Esophagus (tissue), 2 donors: ENCODE measurements around the gene SYT12. TPM values are rescaled to one million over a fixed set of nuclear protein-coding genes. Genes with fewer than 3 reads are reported as not detected.
"Not testable (repeated sequence)": the region's sequence is repeated elsewhere in the genome, so short reads cannot be mapped to it uniquely, and the experiment has no call there.

Source experiments
- H3K27ac ChIP-seq, 2 donors: one replicate each; pipeline ENCODE4 v1.5.1; 2013; ENCODE audit warnings: low read depth in 2 of 2, mild to moderate bottlenecking in 2 of 2, inconsistent platforms in 1 of 2, low read length in 1 of 2, moderate library complexity in 1 of 2
- H3K27me3 ChIP-seq, 2 donors: one replicate each; pipeline ENCODE4 v1.6.1; 2013; ENCODE audit warnings: low read length in 2 of 2, control low read depth in 1 of 2, mild to moderate bottlenecking in 1 of 2; ENCODE audit not compliant: insufficient read depth in 2 of 2, control insufficient read depth in 1 of 2
- H3K36me3 ChIP-seq, 2 donors: one replicate each; pipeline ENCODE4 v1.6.1; 2013; ENCODE audit warnings: low read length in 1 of 2; ENCODE audit not compliant: control insufficient read depth in 2 of 2, insufficient read depth in 2 of 2
- H3K4me1 ChIP-seq, 2 donors: one replicate each; pipeline ENCODE4 v1.6.1; 2013; ENCODE audit warnings: low read length in 1 of 2; ENCODE audit not compliant: control insufficient read depth in 2 of 2, insufficient read depth in 2 of 2
- H3K4me3 ChIP-seq, 2 donors: one replicate each; pipeline ENCODE4 v1.5.1; 2013; ENCODE audit warnings: low read length in 2 of 2, mild to moderate bottlenecking in 2 of 2, low read depth in 1 of 2, moderate library complexity in 1 of 2
- H3K9me3 ChIP-seq, 2 donors: one replicate each; pipeline ENCODE4 v1.6.1; 2013; ENCODE audit warnings: mild to moderate bottlenecking in 2 of 2, low read depth in 1 of 2, low read length in 1 of 2, moderate library complexity in 1 of 2; ENCODE audit not compliant: control insufficient read depth in 2 of 2, insufficient read depth in 1 of 2
- WGBS, 2 donors: extraction: QIAGEN DNeasy Blood & Tissue Kit; methylation state at CpG; one replicate each; pipeline ENCODE4 v1.1.7; 2013; 5-methylcytosine and 5-hydroxymethylcytosine counted together
- polyA plus RNA-seq, 2 donors: library from polyadenylated mRNA; stranded (reverse); fragments of 200-250 nt; gene quantifications; one replicate each; pipeline ENCODE4 v1.2.3, GENCODE V29; 2013
- donor health status: healthy with polysubstance abuse.
- donor health status: Bipolar disorder and iron deficiency.

SYT12 gene
- polyA plus RNA-seq, 2 donors, result 0.53 TPM

GRCh38 chr11:66979336-66979980 lies 43.5 kb upstream of the SYT12 start:
- Histone ChIP-seq H3K27me3 (no peaks in the 10 kb centered on the region), H3K36me3 (no peaks in the 10 kb centered on the region), H3K27ac (no peak overlapping the region), H3K9me3 (peaks cover 0 to 2% of the 10 kb centered on the region in 2 donors), H3K4me1 (peaks cover 0 to 7% of the 10 kb centered on the region in 2 donors), H3K4me3 (no peak overlapping the region)
- 93 to 98% methylated on average over 2 of the region's 2 CpGs for WGBS, 2 donors

GRCh38 chr11:66981976-66982578 lies 40.9 kb upstream of the SYT12 start:
- Histone ChIP-seq H3K36me3 (no peaks in the 10 kb centered on the region), H3K9me3 (peaks cover 0 to 2% of the 10 kb centered on the region in 2 donors), H3K27ac (no peak overlapping the region), H3K4me3 (no peak overlapping the region), H3K27me3 (no peaks in the 10 kb centered on the region), H3K4me1 (peaks cover 0 to 13% of the 10 kb centered on the region in 2 donors)
- WGBS, 2 donors, result 11 to 17% methylated on average over 9 of the region's 9 CpGs

- Histone ChIP-seq H3K27me3 (no peaks in the 10 kb centered on the region), H3K27ac (no peak overlapping the region)
- 85 to 88% methylated on average over 5 of the region's 5 CpGs for WGBS, 2 donors
Observed at GRCh38 chr11:66983275-66983924, 39.5 kb upstream of the SYT12 start.

GRCh38 chr11:66985508-66986177 lies 37.3 kb upstream of the SYT12 start:
- H3K4me3 ChIP-seq, result no peak overlapping the region
- no peak overlapping the region for H3K27ac ChIP-seq
- H3K27me3 ChIP-seq, result no peaks in the 10 kb centered on the region
- 64 to 67% methylated on average over 8 of the region's 8 CpGs for WGBS, 2 donors
- peaks cover 0 to 2% of the 10 kb centered on the region in 2 donors for H3K9me3 ChIP-seq
- peaks cover 0 to 13% of the 10 kb centered on the region in 2 donors for H3K4me1 ChIP-seq
- no peaks in the 10 kb centered on the region for H3K36me3 ChIP-seq

More at GRCh38 chr11:66983275-66983924, 39.5 kb upstream of the SYT12 start:
- peaks cover 0 to 2% of the 10 kb centered on the region in 2 donors for H3K9me3 ChIP-seq
- no peak overlapping the region for H3K4me3 ChIP-seq
- peaks cover 0 to 13% of the 10 kb centered on the region in 2 donors for H3K4me1 ChIP-seq
- H3K36me3 ChIP-seq, result no peaks in the 10 kb centered on the region

GRCh38 chr11:66986178-66986545 lies 36.8 kb upstream of the SYT12 start:
- Histone ChIP-seq H3K27me3 (no peaks in the 10 kb centered on the region), H3K9me3 (peaks cover 0 to 2% of the 10 kb centered on the region in 2 donors), H3K27ac (no peak overlapping the region), H3K4me1 (peaks cover 0 to 13% of the 10 kb centered on the region in 2 donors), H3K4me3 (no peak overlapping the region), H3K36me3 (no peaks in the 10 kb centered on the region)
- WGBS, 2 donors, result 72 to 76% methylated on average over 7 of the region's 7 CpGs

DNA sequence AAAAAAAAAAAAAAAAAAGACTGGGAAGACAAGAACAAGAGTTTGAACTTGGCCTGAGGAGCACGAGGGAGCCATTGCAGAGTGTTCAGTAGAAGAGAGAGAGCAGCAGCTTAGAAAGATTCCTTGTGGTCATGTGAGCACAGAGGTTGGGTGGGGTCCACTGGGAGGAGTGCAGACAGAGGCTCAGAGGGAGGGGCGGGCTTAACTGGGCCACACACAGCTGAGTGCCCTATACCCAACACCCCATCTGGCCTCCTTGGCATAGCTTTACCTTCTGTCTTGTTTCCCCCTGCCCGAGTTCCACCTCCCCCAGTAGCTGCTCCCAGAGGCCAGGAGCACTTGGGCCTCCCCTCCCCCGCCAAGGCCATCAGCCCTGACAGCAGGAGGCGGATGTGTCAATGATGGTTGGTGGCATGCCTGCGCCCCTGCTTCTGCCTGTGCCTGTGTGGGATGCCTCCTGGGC lies 35.7 kb upstream of the SYT12 start:
- H3K36me3 ChIP-seq, result no peaks in the 10 kb centered on the region
- H3K27ac ChIP-seq, result no peak overlapping the region
- peaks cover 0 to 13% of the 10 kb centered on the region in 2 donors for H3K4me1 ChIP-seq
- WGBS, 2 donors, result 78 to 80% methylated on average over 6 of the region's 6 CpGs
- H3K9me3 ChIP-seq, result peaks cover 0 to 2% of the 10 kb centered on the region in 2 donors
- no peak overlapping the region for H3K4me3 ChIP-seq
- H3K27me3 ChIP-seq, result no peaks in the 10 kb centered on the region

- H3K36me3 ChIP-seq, result no peaks in the 10 kb centered on the region
- 85 to 88% methylated on average over 13 of the region's 13 CpGs for WGBS, 2 donors
- peaks cover 0 to 2% of the 10 kb centered on the region in 2 donors for H3K9me3 ChIP-seq
- H3K27ac ChIP-seq, result no peak overlapping the region
- no peaks in the 10 kb centered on the region for H3K27me3 ChIP-seq
- no peak overlapping the region for H3K4me3 ChIP-seq
- peaks cover 0 to 13% of the 10 kb centered on the region in 2 donors for H3K4me1 ChIP-seq
Observed at GRCh38 chr11:66987924-66988637, 34.9 kb upstream of the SYT12 start.

GRCh38 chr11:66988741-66989140 lies 34.2 kb upstream of the SYT12 start:
- H3K9me3 ChIP-seq, H3K36me3 ChIP-seq, H3K27me3 ChIP-seq, H3K4me1 ChIP-seq, H3K4me3 ChIP-seq, H3K27ac ChIP-seq: not testable (repeated sequence)
- WGBS, 2 donors, result 93 to 96% methylated on average over 28 of the region's 28 CpGs

GRCh38 chr11:66989360-66989759 lies 33.6 kb upstream of the SYT12 start:
- WGBS, 2 donors, result 74 to 85% methylated on average over 9 of the region's 9 CpGs
- not testable (repeated sequence) for H3K4me3 ChIP-seq, H3K27ac ChIP-seq, H3K4me1 ChIP-seq, H3K36me3 ChIP-seq, H3K27me3 ChIP-seq, H3K9me3 ChIP-seq
